BJ (cell line): ENCODE measurements around the gene XRCC1. TPM values are rescaled to one million over a fixed set of nuclear protein-coding genes. Genes with fewer than 3 reads are reported as not detected.

Source experiments
- CTCF ChIA-PET: fragments of 350-600 bp; formaldehyde crosslinking; extraction: SDS; loops from one replicate; lab custom pipeline; 2021; ENCODE audit warnings: antibody characterized with exemption, inconsistent platforms; lab: Yijun Ruan, JAX
- POLR2A ChIA-PET: fragments of 300-600 bp; sonication (Branson Sonifier 250); formaldehyde crosslinking; extraction: SDS; loops from one replicate; lab custom pipeline; 2021; ENCODE audit warnings: antibody characterized with exemption; lab: Charles Lee
- DNase-seq: peaks from one replicate; pipeline ENCODE4 v3.0.0-alpha.2; 2011; ENCODE audit warnings: low read depth
- H3K27me3 ChIP-seq: 2 replicates; pipeline ENCODE4 v1.6.0; 2011; ENCODE audit warnings: low read length; ENCODE audit not compliant: control insufficient read depth, insufficient read depth
- H3K36me3 ChIP-seq: 2 replicates; pipeline ENCODE4 v1.5.1; 2011; ENCODE audit warnings: low read length; ENCODE audit not compliant: control insufficient read depth, insufficient read depth
- H3K4me3 ChIP-seq: 2 replicates; pipeline ENCODE4 v1.5.1; 2011; ENCODE audit warnings: low read depth, mild to moderate bottlenecking, control low read depth, low read length
- polyA plus RNA-seq: library from polyadenylated mRNA; depleted of rRNA; stranded (reverse); fragments of >200 nt; gene quantifications from 2 replicates; pipeline ENCODE4 v1.2.3, GENCODE V29; 2011
- TF ChIP-seq, protein P1 (sequence below): IDR thresholded peaks from 2 replicates; pipeline ENCODE4 v1.5.1; 2011; ENCODE audit warnings: low read depth, mild to moderate bottlenecking, control low read depth, inconsistent platforms, low read length, moderate library complexity; ENCODE audit not compliant: insufficient read depth

The XRCC1 gene
- polyA plus RNA-seq, 1 experiment, result 30.8 TPM

DNA sequence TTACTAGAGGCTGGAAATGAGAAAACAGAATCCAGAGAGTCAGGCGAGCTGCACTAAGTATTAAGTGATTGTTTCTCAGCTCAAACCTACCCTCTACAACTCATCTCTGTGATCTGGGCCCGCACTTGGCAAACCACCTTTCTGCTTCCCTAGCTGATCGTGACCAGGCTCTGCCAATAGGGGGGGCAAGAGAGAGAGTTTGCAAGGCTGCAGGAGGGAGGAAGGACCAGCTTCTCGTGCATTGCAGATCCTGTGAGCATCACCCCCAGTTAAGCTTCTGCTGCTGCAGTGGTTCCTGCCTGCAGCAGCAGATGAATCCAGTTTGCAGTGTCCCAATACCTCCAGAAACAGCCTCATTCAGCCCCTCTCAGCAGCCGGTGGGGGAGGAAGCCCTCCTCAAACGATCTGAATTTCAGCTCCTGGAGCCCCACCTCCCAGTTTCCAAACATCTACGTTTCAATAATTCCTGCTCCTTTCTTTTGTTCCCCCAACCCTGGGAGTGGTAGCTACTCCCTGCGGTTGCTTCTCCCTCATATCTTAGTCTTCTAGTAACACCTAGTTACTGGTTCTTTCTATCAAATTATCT is 20.0 kb downstream of the XRCC1 start:
- no peaks in the 10 kb centered on the region for H3K27me3 ChIP-seq
- DNase-seq, result no peak
- H3K36me3 ChIP-seq, result peaks cover 20% of the 10 kb centered on the region
- CTCF ChIA-PET, result interaction anchor here (0.5 to 6.3 kb wide), 20 partner anchors 8 to 1547 kb away, joined by 3 to 39 read pairs (median 4); partner anchors contain the start of genes IRGQ, PINLYP, XRCC1 and ZNF576
- POLR2A ChIA-PET, result no interaction called here
- H3K4me3 ChIP-seq, result no peak overlapping the region
- TF ChIP-seq, protein P1, sequence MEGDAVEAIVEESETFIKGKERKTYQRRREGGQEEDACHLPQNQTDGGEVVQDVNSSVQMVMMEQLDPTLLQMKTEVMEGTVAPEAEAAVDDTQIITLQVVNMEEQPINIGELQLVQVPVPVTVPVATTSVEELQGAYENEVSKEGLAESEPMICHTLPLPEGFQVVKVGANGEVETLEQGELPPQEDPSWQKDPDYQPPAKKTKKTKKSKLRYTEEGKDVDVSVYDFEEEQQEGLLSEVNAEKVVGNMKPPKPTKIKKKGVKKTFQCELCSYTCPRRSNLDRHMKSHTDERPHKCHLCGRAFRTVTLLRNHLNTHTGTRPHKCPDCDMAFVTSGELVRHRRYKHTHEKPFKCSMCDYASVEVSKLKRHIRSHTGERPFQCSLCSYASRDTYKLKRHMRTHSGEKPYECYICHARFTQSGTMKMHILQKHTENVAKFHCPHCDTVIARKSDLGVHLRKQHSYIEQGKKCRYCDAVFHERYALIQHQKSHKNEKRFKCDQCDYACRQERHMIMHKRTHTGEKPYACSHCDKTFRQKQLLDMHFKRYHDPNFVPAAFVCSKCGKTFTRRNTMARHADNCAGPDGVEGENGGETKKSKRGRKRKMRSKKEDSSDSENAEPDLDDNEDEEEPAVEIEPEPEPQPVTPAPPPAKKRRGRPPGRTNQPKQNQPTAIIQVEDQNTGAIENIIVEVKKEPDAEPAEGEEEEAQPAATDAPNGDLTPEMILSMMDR, result peak; percentile 92

DNA sequence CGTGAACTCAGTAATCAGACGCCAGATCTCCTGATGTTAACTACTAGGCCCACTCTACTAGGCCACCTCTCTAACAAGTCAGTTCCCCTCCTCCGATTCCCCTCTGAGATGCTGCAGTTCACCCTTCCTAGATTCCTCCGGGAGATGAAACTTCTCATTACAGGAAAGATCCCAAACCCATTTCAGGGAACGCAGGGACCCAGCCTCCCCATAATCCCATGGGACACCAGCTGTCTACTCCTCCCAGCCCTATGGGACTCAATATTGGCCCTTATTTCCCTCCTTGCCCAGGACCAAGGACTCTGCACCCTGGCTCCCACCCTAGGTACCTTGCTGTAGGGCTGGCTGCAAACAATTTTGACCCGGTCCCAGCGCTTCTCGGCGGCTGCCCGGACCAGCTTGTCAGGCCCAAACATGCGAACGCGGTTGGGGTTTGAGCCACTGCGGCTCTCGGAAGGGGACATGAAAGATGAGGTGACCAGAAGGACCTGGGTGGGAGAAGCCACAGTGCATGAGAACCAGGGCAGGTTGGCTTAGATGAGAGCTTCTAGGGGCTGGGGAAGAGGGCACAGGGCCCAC is 20.9 kb downstream of the XRCC1 start:
- H3K36me3 ChIP-seq, result peaks cover 20% of the 10 kb centered on the region
- TF ChIP-seq, protein P1, result 0 out of 2 replicates have a peak, but pooled peaks have one; percentile 2
- CTCF ChIA-PET, result interaction anchor here (1.1 to 6.3 kb wide), 14 partner anchors 9 to 256 kb away, joined by 3 to 39 read pairs (median 5); partner anchors contain the start of genes IRGQ, PINLYP, XRCC1 and ZNF576
- H3K4me3 ChIP-seq, result no peak overlapping the region
- POLR2A ChIA-PET, result no interaction called here
- no peaks in the 10 kb centered on the region for H3K27me3 ChIP-seq
- no peak for DNase-seq

DNA sequence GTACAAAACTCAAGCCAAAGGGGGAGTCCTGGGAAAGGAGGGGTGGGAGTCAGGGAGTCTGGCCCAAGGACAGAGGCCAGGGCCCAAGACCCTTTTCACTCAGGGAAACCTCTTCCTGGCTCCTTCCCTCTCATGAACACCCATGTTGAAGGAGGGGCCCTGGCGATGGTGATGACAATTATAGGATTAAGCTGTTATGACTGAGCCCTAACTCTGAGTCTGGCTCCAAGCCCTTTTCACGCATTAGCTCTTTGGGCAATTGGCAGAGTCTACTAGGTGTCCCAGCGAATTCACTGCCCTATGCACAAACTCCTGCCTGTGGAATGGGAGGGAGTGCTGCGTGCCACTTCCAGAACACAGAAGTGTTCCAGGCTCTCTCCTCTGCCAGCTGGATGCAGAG is 21.7 kb downstream of the XRCC1 start:
- TF ChIP-seq, protein P1, result no peak
- no peak for DNase-seq
- Histone ChIP-seq H3K36me3 (peaks cover 20% of the 10 kb centered on the region), H3K27me3 (no peaks in the 10 kb centered on the region), H3K4me3 (no peak overlapping the region)
- ChIA-PET POLR2A (no interaction called here), CTCF (interaction anchor here (1.3 to 6.3 kb wide), 5 partner anchors 11 to 257 kb away, joined by 4 to 39 read pairs (median 32); partner anchors contain the start of genes IRGQ, PINLYP, XRCC1 and ZNF576)

DNA sequence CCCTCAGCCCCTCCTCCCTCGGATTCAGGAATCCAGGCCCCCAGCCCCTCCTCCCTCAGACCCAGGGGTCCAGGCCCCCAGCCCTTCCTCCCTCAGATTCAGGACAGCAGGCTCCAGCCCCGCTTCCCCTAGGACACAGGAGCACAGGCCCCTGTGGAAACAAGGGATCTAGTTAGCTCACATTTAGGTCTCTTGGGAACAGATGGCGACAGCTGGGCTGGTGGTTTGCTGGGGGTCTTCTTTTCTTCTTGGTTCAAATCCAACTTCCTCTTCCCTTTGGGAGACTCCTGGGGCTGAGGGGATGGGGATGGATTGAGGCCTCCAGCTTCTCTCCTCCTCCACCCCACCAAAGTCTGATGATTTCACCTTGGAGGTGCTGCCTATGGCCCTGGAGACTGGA is 22.7 kb downstream of the XRCC1 start:
- TF ChIP-seq, protein P1, result no peak
- DNase-seq, result no peak
- ChIA-PET POLR2A (no interaction called here), CTCF (interaction anchor here (1.3 to 6.3 kb wide), 2 partner anchors 9 to 16 kb away, joined by 4 to 39 read pairs; no protein-coding TSS in a partner anchor)
- no peak overlapping the region for H3K4me3 ChIP-seq
- no peaks in the 10 kb centered on the region for H3K27me3 ChIP-seq
- H3K36me3 ChIP-seq, result peaks cover 20% of the 10 kb centered on the region

DNA sequence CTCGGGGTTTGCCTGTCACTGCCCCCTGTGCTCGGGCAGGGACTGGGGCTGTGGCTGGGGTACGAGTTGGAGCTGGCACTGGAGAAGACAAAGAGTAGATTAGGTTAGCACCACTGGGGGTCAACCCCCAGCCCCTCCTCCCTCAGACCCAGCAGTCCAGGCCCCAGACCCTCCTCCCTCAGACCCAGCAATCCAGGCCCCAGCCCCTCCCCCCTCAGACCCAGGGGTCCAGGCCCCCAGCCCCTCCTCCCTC is 23.2 kb downstream of the XRCC1 start:
- H3K27me3 ChIP-seq, result no peaks in the 10 kb centered on the region
- peaks cover 20% of the 10 kb centered on the region for H3K36me3 ChIP-seq
- ChIA-PET CTCF (interaction anchor here (6.3 kb wide), 1 partner anchor 16 kb away, joined by 39 read pairs; no protein-coding TSS in a partner anchor), POLR2A (no interaction called here)
- DNase-seq, result no peak
- TF ChIP-seq, protein P1, result no peak
- no peak overlapping the region for H3K4me3 ChIP-seq
